ENCODE results near the gene PDZK1.
"Not testable (repeated sequence)": the region's sequence is repeated elsewhere in the genome, so short reads cannot be mapped to it uniquely, and the experiment has no call there.

- not testable (repeated sequence) for TF ChIP-seq HDAC6, POLR2AphosphoS5 (IDR thresholded peaks at IDR 0.05; ENCODE audit: low read depth, low read length)
Observed at GRCh38 chr1:145622177-145622576, 85.0 kb downstream of the PDZK1 start.
